H1 (cell line): ENCODE results near the gene C22orf31. TPM values are rescaled to one million over a fixed set of nuclear protein-coding genes. Genes with fewer than 3 reads are reported as not detected.

Experiments
- CTCF ChIA-PET: fragments of 300-600 bp; sonication (Branson Sonifier 250); formaldehyde crosslinking; loops from one replicate; lab custom pipeline; 2021; ENCODE audit not compliant: partially characterized antibody; lab: Charles Lee
- POLR2A ChIA-PET: fragments of 300-600 bp; sonication (Branson Sonifier 250); formaldehyde crosslinking; loops from one replicate; lab custom pipeline; 2021; ENCODE audit warnings: inconsistent platforms; ENCODE audit not compliant: partially characterized antibody; lab: Charles Lee
- DNase-seq, 2 experiments: peaks; one replicate each; pipeline versions ENCODE4 v3.0.0 to v3.0.0-alpha.2; 2010 to 2022; ENCODE audit warnings: low spot score in 2 of 2, low read depth in 1 of 2, mixed read lengths in 1 of 2
- FAIRE-seq: peaks from 2 replicates; lab custom pipeline; 2011; peaks lifted over from hg19 to GRCh38; lab: Jason Lieb, UNC
- H2AFZ ChIP-seq: 2 replicates; pipeline ENCODE4 v1.8.1; 2012; ENCODE audit warnings: low read length, inconsistent platforms
- H2AK5ac ChIP-seq: 2 replicates; pipeline ENCODE4 v1.6.1; 2013; ENCODE audit warnings: low read depth, low read length
- H2BK120ac ChIP-seq: replicated peaks from 2 replicates; pipeline ENCODE3; 2013; ENCODE audit warnings: low read depth, low read length, inconsistent platforms
- H2BK12ac ChIP-seq: 2 replicates; pipeline ENCODE4 v1.6.1; 2013; ENCODE audit warnings: low read depth, low read length
- H2BK15ac ChIP-seq: 2 replicates; pipeline ENCODE4 v1.6.1; 2013; ENCODE audit warnings: low read length
- H2BK20ac ChIP-seq: 2 replicates; pipeline ENCODE4 v1.6.1; 2013; ENCODE audit warnings: low read length
- H2BK5ac ChIP-seq: 2 replicates; pipeline ENCODE4 v1.6.1; 2013; ENCODE audit warnings: low read depth, low read length
- H3K14ac ChIP-seq: 2 replicates; pipeline ENCODE4 v1.6.1; 2013; ENCODE audit warnings: inconsistent platforms; ENCODE audit not compliant: insufficient read length
- H3K18ac ChIP-seq: 2 replicates; pipeline ENCODE4 v1.6.1; 2013; ENCODE audit warnings: low read length; ENCODE audit errors: extremely low read depth
- H3K23ac ChIP-seq: 2 replicates; pipeline ENCODE4 v1.6.1; 2013; ENCODE audit warnings: inconsistent platforms; ENCODE audit not compliant: insufficient read length
- H3K23me2 ChIP-seq: 2 replicates; pipeline ENCODE4 v1.6.1; 2013; ENCODE audit warnings: low read depth, low read length
- H3K27ac ChIP-seq: 2 replicates; pipeline ENCODE4 v1.6.1; 2011; ENCODE audit warnings: low read depth, low read length, inconsistent platforms
- H3K27me3 ChIP-seq, 4 experiments: replicated peaks in 1 of 4; 1 replicate in 1 of 4; 2 replicates in 3 of 4; pipeline versions ENCODE4 v1.6.1 to v1.8.1; 2011 to 2013; ENCODE audit warnings: low read length in 3 of 4, mild to moderate bottlenecking in 3 of 4, inconsistent platforms in 2 of 4, mixed read lengths in 2 of 4, moderate library complexity in 1 of 4; ENCODE audit not compliant: control insufficient read depth in 3 of 4, insufficient read depth in 3 of 4; ENCODE audit errors: extremely low read depth in 1 of 4
- H3K36me3 ChIP-seq, 4 experiments: 2 replicates each; pipeline versions ENCODE4 v1.6.1 to v1.8.1; 2011 to 2013; ENCODE audit warnings: mild to moderate bottlenecking in 4 of 4, low read length in 3 of 4, moderate library complexity in 2 of 4, control low read depth in 1 of 4, inconsistent platforms in 1 of 4; ENCODE audit not compliant: insufficient read depth in 4 of 4, control insufficient read depth in 2 of 4
- H3K4ac ChIP-seq: replicated peaks from 2 replicates; pipeline ENCODE3; 2013; ENCODE audit warnings: low read length, low read depth, mixed read lengths, inconsistent platforms; ENCODE audit not compliant: insufficient read length
- H3K4me1 ChIP-seq, 4 experiments: replicated peaks in 1 of 4; 1 replicate in 1 of 4; 2 replicates in 3 of 4; pipeline versions ENCODE4 v1.6.1 to v1.8.1; 2011 to 2013; ENCODE audit warnings: low read length in 3 of 4, inconsistent platforms in 2 of 4, mixed read lengths in 1 of 4; ENCODE audit not compliant: insufficient read depth in 4 of 4, control insufficient read depth in 3 of 4
- H3K4me2 ChIP-seq, 2 experiments: 2 replicates each; pipeline versions ENCODE4 v1.6.1 to v1.8.1; 2011 to 2013; ENCODE audit warnings: low read depth in 2 of 2, low read length in 2 of 2, control low read depth in 1 of 2, inconsistent platforms in 1 of 2, mild to moderate bottlenecking in 1 of 2; ENCODE audit not compliant: insufficient read depth in 1 of 2
- H3K4me3 ChIP-seq, 4 experiments: fragments of 200-600, 300-600 bp in 1 of 4; sonication (generic), shearing (Covaris generic), sonication (Bioruptor Twin) in 1 of 4; 2 replicates each; pipeline versions ENCODE4 v1.5.1 to v1.8.1; 2011 to 2016; ENCODE audit warnings: low read length in 4 of 4, low read depth in 3 of 4, control low read depth in 2 of 4, inconsistent platforms in 2 of 4, mild to moderate bottlenecking in 2 of 4, mixed read lengths in 1 of 4, moderate library complexity in 1 of 4; ENCODE audit not compliant: insufficient read depth in 2 of 4; ENCODE audit errors: extremely low read depth in 1 of 4
- H3K56ac ChIP-seq: replicated peaks from 2 replicates; pipeline ENCODE3; 2013; ENCODE audit warnings: low read depth, mild to moderate bottlenecking, mixed read lengths, low read length, inconsistent platforms; ENCODE audit not compliant: insufficient read length
- H3K79me1 ChIP-seq: 2 replicates; pipeline ENCODE4 v1.6.1; 2013; ENCODE audit warnings: low read depth, low read length, control low read depth
- H3K79me2 ChIP-seq, 2 experiments: 2 replicates each; pipeline versions ENCODE4 v1.6.1 to v1.8.1; 2012 to 2013; ENCODE audit warnings: low read length in 2 of 2, mild to moderate bottlenecking in 2 of 2, inconsistent platforms in 1 of 2; ENCODE audit not compliant: insufficient read depth in 2 of 2, control insufficient read depth in 1 of 2
- H3K9ac ChIP-seq, 4 experiments: replicated peaks in 1 of 4; 1 replicate in 1 of 4; 2 replicates in 3 of 4; pipeline versions ENCODE4 v1.6.1 to v1.8.1; 2011 to 2013; ENCODE audit warnings: low read depth in 3 of 4, low read length in 3 of 4, control low read depth in 2 of 4, mild to moderate bottlenecking in 2 of 4, moderate library complexity in 2 of 4, inconsistent platforms in 1 of 4; ENCODE audit errors: extremely low read depth in 1 of 4
- H3K9me3 ChIP-seq, 2 experiments: 2 replicates each; pipeline versions ENCODE4 v1.6.1 to v1.8.1; 2012 to 2013; ENCODE audit warnings: mild to moderate bottlenecking in 2 of 2, moderate library complexity in 2 of 2, control low read depth in 1 of 2, inconsistent platforms in 1 of 2, low read depth in 1 of 2, low read length in 1 of 2, mixed read lengths in 1 of 2; ENCODE audit not compliant: insufficient read depth in 2 of 2
- H4K20me1 ChIP-seq, 2 experiments: replicated peaks in 1 of 2; 2 replicates each; pipeline versions ENCODE3 to v1.8.1; 2011 to 2013; ENCODE audit warnings: inconsistent platforms in 2 of 2, low read length in 2 of 2, mild to moderate bottlenecking in 1 of 2; ENCODE audit not compliant: insufficient read depth in 2 of 2, control insufficient read depth in 1 of 2
- H4K5ac ChIP-seq: 2 replicates; pipeline ENCODE4 v1.6.1; 2013; ENCODE audit warnings: low read length, low read depth, mixed read lengths, inconsistent platforms; ENCODE audit not compliant: insufficient read length
- H4K8ac ChIP-seq: 2 replicates; pipeline ENCODE4 v1.8.0; 2013; ENCODE audit warnings: mild to moderate bottlenecking, moderate library complexity, low read length, inconsistent platforms; ENCODE audit not compliant: insufficient read depth; ENCODE audit errors: extremely low read depth
- H4K91ac ChIP-seq: replicated peaks from 2 replicates; pipeline ENCODE3; 2013; ENCODE audit warnings: low read length, mixed read lengths, inconsistent platforms; ENCODE audit not compliant: insufficient read length
- CBX8 ChIP-seq: fragments of 300-800, 300-1000 bp; sonication (generic); IDR thresholded peaks from 2 replicates; pipeline ENCODE4 v1.7.1; 2016; ENCODE audit warnings: low read depth, low read length, borderline replicate concordance
- CHD1 ChIP-seq: IDR thresholded peaks from 2 replicates; pipeline ENCODE4 v1.6.1; 2012; ENCODE audit warnings: low read depth, low read length, improper control_type of control experiment
- EZH2 ChIP-seq: fragments of 200-600 bp; sonication (generic); IDR thresholded peaks from 2 replicates; pipeline ENCODE4 v1.7.1; 2012; ENCODE audit warnings: low read depth, mild to moderate bottlenecking, moderate library complexity, low read length, inconsistent platforms; ENCODE audit not compliant: severe bottlenecking
- NRF1 ChIP-seq: IDR thresholded peaks from 2 replicates; pipeline ENCODE4 v1.6.1; 2011; ENCODE audit warnings: mild to moderate bottlenecking, low read depth, low read length, improper control_type of control experiment
- PHF8 ChIP-seq: fragments of 200-600 bp; sonication (generic); conservative IDR thresholded peaks from 2 replicates; pipeline ENCODE4 v1.7.1; 2012; ENCODE audit warnings: low read depth, mild to moderate bottlenecking, inconsistent platforms, low read length, moderate library complexity
- SP4 ChIP-seq: IDR thresholded peaks from 2 replicates; pipeline ENCODE4 v1.6.1; 2012; ENCODE audit warnings: low read length, inconsistent platforms
- SUZ12 ChIP-seq: fragments of 200-600 bp; sonication (generic); IDR thresholded peaks from 2 replicates; pipeline ENCODE4 v1.6.1; 2012; ENCODE audit warnings: mild to moderate bottlenecking, inconsistent platforms, low read length, moderate library complexity, mixed read lengths
- TAF1 ChIP-seq: IDR thresholded peaks from 2 replicates; pipeline ENCODE4 v1.6.1; 2011; ENCODE audit warnings: mild to moderate bottlenecking, low read depth, low read length
- TEAD4 ChIP-seq: IDR thresholded peaks from 2 replicates; pipeline ENCODE4 v1.6.1; 2012; ENCODE audit warnings: low read depth, low read length, inconsistent platforms, mixed read lengths
- YY1 ChIP-seq: IDR thresholded peaks from 2 replicates; pipeline ENCODE4 v1.6.1; 2011; ENCODE audit warnings: low read depth, mild to moderate bottlenecking, low read length
- WGBS, 2 experiments: shearing (Covaris generic) in 1 of 2; methylation state at CpG; one replicate each; pipeline versions ENCODE4 v1.1.6 to v1.1.7; 2013 to 2015; ENCODE audit warnings: low lambda C conversion rate in 2 of 2, mixed read lengths in 2 of 2, inconsistent platforms in 1 of 2, low coverage in 1 of 2, missing lambda C conversion rate in 1 of 2; ENCODE audit not compliant: insufficient replicate concordance in 2 of 2, insufficient coverage in 1 of 2, insufficient read length in 1 of 2; ENCODE audit errors: extremely low coverage in 1 of 2, missing lambda C conversion rate in 1 of 2; 5-methylcytosine and 5-hydroxymethylcytosine counted together
- polyA plus RNA-seq, 7 experiments: library from polyadenylated mRNA; depleted of rRNA in 3 of 7; stranded (reverse) in 5 of 7; unstranded in 2 of 7; fragments of >200 nt in 5 of 7; fragments of 200-250 nt in 2 of 7; gene quantifications; 1 replicate in 5 of 7; 2 replicates in 1 of 7; 4 replicates in 1 of 7; pipeline versions ENCODE4 v1.2.1 to v1.2.3, GENCODE V29; 2011 to 2013; ENCODE audit warnings: missing spikeins in 2 of 7, mixed read lengths in 2 of 7
- total RNA-seq: library from RNA; stranded (reverse); fragmentation: NEBNext Ultra II Directional; extraction: Animal tissue kit (Norgen Biotek cat#: 25700); gene quantifications from 2 replicates; pipeline ENCODE4 v1.2.1, GENCODE V29; 2021
- TF ChIP-seq, protein P1 (sequence below): IDR thresholded peaks from 2 replicates; pipeline ENCODE4 v1.6.1; 2011; ENCODE audit warnings: low read depth, mild to moderate bottlenecking, low read length; ENCODE audit not compliant: insufficient read depth

Gene C22orf31
- total and polyA plus RNA-seq, 2 of the 8 experiments (the other 6 are each of a cell fraction or from before 2014, with no cell fraction given): not detected

DNA sequence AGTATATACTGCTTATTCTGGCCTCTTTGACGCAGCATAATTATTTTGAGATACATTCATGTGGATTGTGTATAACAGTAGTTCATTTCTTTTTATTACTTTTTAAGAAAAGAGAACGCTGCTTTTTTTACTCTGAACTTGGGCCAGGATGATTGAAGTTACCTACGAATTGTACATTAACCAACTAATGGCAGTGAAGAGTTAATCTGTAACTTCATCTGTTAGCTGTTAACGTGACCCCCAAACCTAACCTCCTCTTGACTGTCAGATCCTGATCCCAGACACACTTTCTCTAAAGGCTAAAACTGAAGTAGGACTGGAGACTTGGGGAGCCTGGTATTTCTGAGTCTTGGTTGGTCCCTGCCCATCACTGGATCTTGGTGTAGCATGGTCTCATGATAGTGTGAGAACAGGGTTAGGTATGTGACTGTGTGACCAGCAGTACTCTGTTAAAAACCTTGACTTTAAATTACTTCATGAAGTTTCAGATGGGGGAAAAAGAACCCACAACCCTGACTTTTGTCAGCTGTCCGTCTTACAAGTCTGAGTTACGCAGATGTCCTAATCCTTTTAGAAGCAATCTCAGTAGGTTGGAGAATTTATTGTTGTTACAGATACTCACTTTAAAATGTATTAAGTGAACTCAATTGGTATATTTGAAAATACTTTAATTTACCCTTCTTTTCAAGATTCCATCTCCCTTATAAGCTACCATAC is 39.4 kb downstream of the C22orf31 start:
- Histone ChIP-seq H4K20me1 (peaks cover 0 to 5% of the 10 kb centered on the region in 2 experiments), H2BK5ac (no peak overlapping the region), H3K9ac (no peak overlapping the region), H3K4me2 (no peak overlapping the region), H3K23ac (no peak overlapping the region), H3K36me3 (peaks cover 0 to 2% (median 0%) of the 10 kb centered on the region in 4 experiments; a peak in 1 of 8 replicates), H2BK20ac (no peak overlapping the region), H2BK120ac (no peak overlapping the region), H3K27me3 (no peaks in the 10 kb centered on the region), H3K9me3 (no peaks in the 10 kb centered on the region), H3K4me1 (peaks cover 0 to 8% (median 2%) of the 10 kb centered on the region in 4 experiments; a peak in 4 of 7 replicates), H4K8ac (no peak overlapping the region), H3K56ac (no peak overlapping the region), H2BK12ac (no peak overlapping the region), H3K27ac (no peak overlapping the region), H3K4ac (no peak overlapping the region), H2AFZ (no peak overlapping the region), H2BK15ac (no peak overlapping the region), H3K23me2 (no peaks in the 10 kb centered on the region; the same call in 1 of the 2 replicates), H3K18ac (no peak overlapping the region), H3K79me1 (peaks cover 8% of the 10 kb centered on the region; the same call in 1 of the 2 replicates), H4K5ac (no peak overlapping the region), H3K14ac (no peak overlapping the region), H2AK5ac (no peak overlapping the region), H3K4me3 (no peak overlapping the region), H3K79me2 (peaks cover 0 to 18% of the 10 kb centered on the region in 2 experiments; a peak in 2 of 4 replicates), H4K91ac (no peak overlapping the region)
- DNase-seq: no peak
- FAIRE-seq: no peak
- TF ChIP-seq SP4: no peak
- TF ChIP-seq, protein P1, sequence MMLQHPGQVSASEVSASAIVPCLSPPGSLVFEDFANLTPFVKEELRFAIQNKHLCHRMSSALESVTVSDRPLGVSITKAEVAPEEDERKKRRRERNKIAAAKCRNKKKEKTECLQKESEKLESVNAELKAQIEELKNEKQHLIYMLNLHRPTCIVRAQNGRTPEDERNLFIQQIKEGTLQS: no peak
- TF ChIP-seq PHF8: no peak
- no peak for TF ChIP-seq CBX8
- TF ChIP-seq SUZ12: no peak
- TF ChIP-seq TEAD4: no peak
- TF ChIP-seq TAF1: no peak
- TF ChIP-seq YY1: no peak
- TF ChIP-seq NRF1: no peak
- TF ChIP-seq EZH2: no peak
- no peak for TF ChIP-seq CHD1
- 93% methylated on average over 6 of the region's 6 CpGs; no CpG with 5 or more reads in 1 of the 2 experiments for WGBS, 2 experiments
- CTCF ChIA-PET: interaction anchor here (0.9 kb wide), 1 partner anchor 138 kb away, joined by 3 read pairs; no protein-coding TSS in a partner anchor
- POLR2A ChIA-PET: no interaction called here
